Muscle layer of colon (tissue), 2 donors: ENCODE measurements around the gene MRO.

Experiments
- H3K27ac ChIP-seq: one replicate; pipeline ENCODE4 v1.7.0; 2013; ENCODE audit warnings: low read depth, mild to moderate bottlenecking, low read length, moderate library complexity
- H3K27me3 ChIP-seq, 2 donors: one replicate each; pipeline ENCODE4 v1.7.0; 2013; ENCODE audit warnings: low read length in 2 of 2, mild to moderate bottlenecking in 2 of 2; ENCODE audit not compliant: insufficient read depth in 2 of 2, control insufficient read depth in 1 of 2
- H3K36me3 ChIP-seq: one replicate; pipeline ENCODE4 v1.7.0; 2013; ENCODE audit warnings: mild to moderate bottlenecking, low read length; ENCODE audit not compliant: insufficient read depth
- H3K4me1 ChIP-seq: one replicate; pipeline ENCODE4 v1.7.0; 2013; ENCODE audit warnings: mild to moderate bottlenecking, low read length; ENCODE audit not compliant: insufficient read depth
- H3K4me3 ChIP-seq, 2 donors: one replicate each; pipeline ENCODE4 v1.7.0; 2013; ENCODE audit warnings: low read length in 2 of 2, low read depth in 1 of 2, mild to moderate bottlenecking in 1 of 2, moderate library complexity in 1 of 2
- H3K9ac ChIP-seq: one replicate; pipeline ENCODE4 v1.7.0; 2013; ENCODE audit warnings: low read length
- H3K9me3 ChIP-seq: one replicate; pipeline ENCODE4 v1.7.0; 2013; ENCODE audit warnings: mild to moderate bottlenecking, low read length
- donor health status: abdominal sarcoma.
- donor health status: Adenocarcinoma of cecum.

MRO gene

GRCh38 chr18:50753311-50753710, 66.5 kb downstream of the MRO start:
- no peaks in the 10 kb centered on the region for H3K9me3 ChIP-seq
- no peaks in the 10 kb centered on the region for H3K36me3 ChIP-seq
- no peak overlapping the region for H3K27ac ChIP-seq

GRCh38 chr18:50751947-50752346, 67.9 kb downstream of the MRO start:
- H3K9me3 ChIP-seq, result no peaks in the 10 kb centered on the region
- no peak overlapping the region for H3K4me3 ChIP-seq
- H3K4me1 ChIP-seq, result no peaks in the 10 kb centered on the region
- H3K36me3 ChIP-seq, result no peaks in the 10 kb centered on the region
- H3K27me3 ChIP-seq, result no peaks in the 10 kb centered on the region
- H3K9ac ChIP-seq, result no peak overlapping the region
- no peak overlapping the region for H3K27ac ChIP-seq

More at GRCh38 chr18:50753311-50753710, 66.5 kb downstream of the MRO start:
- H3K4me1 ChIP-seq, result peaks cover 4% of the 10 kb centered on the region
- H3K9ac ChIP-seq, result no peak overlapping the region
- H3K4me3 ChIP-seq, result no peak overlapping the region
- no peaks in the 10 kb centered on the region for H3K27me3 ChIP-seq

- no peaks in the 10 kb centered on the region for H3K27me3 ChIP-seq
- H3K36me3 ChIP-seq, result no peaks in the 10 kb centered on the region
- no peaks in the 10 kb centered on the region for H3K9me3 ChIP-seq
- H3K9ac ChIP-seq, result no peak overlapping the region
- H3K4me3 ChIP-seq, result no peak overlapping the region
- no peak overlapping the region for H3K27ac ChIP-seq
- no peaks in the 10 kb centered on the region for H3K4me1 ChIP-seq
Observed at GRCh38 chr18:50751490-50751889, 68.3 kb downstream of the MRO start.

DNA sequence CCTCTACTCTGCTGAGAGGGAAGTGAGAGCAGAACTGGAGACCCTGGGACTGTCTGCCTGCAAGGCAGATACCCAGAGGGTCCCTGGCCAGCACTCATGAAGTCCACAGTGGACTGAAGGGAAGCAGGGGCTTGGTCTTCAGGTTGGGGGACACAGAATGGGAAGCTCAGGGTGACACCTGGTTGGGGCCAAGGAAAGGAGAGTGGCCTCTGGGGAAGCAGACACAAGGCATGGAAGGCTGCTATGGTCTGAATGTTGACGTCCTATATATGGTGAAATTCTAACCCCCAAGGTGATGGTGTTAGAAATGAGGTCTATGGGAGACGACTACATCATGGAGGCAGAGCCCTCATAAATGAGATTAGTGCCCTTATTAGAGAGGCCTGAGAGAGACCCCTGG, 69.3 kb downstream of the MRO start:
- no peaks in the 10 kb centered on the region for H3K9me3 ChIP-seq
- no peaks in the 10 kb centered on the region for H3K27me3 ChIP-seq

DNA sequence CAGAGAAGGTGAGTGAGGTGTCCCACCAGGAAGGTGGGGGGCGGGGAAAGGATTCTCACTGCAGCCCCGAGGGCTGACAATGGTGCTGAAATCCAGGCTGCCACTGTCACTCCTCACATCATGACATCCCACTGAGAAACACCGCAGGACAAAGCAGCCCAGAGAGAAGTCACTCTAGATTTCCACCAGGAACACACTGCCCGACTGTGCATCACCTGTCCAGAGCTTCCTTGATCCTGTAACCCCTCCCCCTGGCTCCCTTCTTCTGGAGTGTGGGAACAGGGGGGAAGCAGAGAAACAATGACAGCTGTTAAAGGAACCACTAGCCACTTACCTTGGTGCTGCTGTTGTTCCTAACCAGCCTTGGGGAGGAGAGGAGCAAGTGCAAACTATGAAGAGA, 69.9 kb downstream of the MRO start:
- Histone ChIP-seq H3K4me3 (no peak overlapping the region), H3K36me3 (no peaks in the 10 kb centered on the region), H3K4me1 (no peaks in the 10 kb centered on the region), H3K9ac (no peak overlapping the region), H3K9me3 (no peaks in the 10 kb centered on the region), H3K27ac (no peak overlapping the region), H3K27me3 (no peaks in the 10 kb centered on the region)

More for the DNA sequence above, 69.3 kb downstream of the MRO start:
- Histone ChIP-seq H3K27ac (no peak overlapping the region), H3K4me3 (no peak overlapping the region), H3K9ac (no peak overlapping the region), H3K36me3 (no peaks in the 10 kb centered on the region), H3K4me1 (no peaks in the 10 kb centered on the region)

DNA sequence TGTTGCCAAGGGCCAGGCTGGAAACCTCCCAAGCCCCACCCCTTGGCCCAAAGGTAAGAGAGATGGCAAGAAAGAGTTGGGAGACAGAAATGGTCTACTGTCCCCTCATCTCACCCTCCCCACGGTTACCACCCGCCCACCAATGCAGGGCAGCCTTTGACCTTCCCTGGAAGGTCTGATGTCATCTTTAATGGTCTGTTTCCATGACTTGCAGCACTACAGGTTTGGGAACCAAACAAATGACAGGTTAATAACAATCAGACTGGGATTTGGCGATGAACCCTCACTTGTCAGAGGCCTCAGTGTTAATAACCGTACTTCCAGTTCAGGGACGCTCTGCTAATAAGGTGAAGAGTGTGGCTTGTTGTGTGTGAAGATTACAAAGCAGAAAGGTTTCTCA, 70.4 kb downstream of the MRO start:
- Histone ChIP-seq H3K27me3 (no peaks in the 10 kb centered on the region), H3K36me3 (no peaks in the 10 kb centered on the region), H3K4me1 (no peaks in the 10 kb centered on the region), H3K9me3 (no peaks in the 10 kb centered on the region), H3K4me3 (no peak overlapping the region), H3K9ac (no peak overlapping the region), H3K27ac (no peak overlapping the region)

DNA sequence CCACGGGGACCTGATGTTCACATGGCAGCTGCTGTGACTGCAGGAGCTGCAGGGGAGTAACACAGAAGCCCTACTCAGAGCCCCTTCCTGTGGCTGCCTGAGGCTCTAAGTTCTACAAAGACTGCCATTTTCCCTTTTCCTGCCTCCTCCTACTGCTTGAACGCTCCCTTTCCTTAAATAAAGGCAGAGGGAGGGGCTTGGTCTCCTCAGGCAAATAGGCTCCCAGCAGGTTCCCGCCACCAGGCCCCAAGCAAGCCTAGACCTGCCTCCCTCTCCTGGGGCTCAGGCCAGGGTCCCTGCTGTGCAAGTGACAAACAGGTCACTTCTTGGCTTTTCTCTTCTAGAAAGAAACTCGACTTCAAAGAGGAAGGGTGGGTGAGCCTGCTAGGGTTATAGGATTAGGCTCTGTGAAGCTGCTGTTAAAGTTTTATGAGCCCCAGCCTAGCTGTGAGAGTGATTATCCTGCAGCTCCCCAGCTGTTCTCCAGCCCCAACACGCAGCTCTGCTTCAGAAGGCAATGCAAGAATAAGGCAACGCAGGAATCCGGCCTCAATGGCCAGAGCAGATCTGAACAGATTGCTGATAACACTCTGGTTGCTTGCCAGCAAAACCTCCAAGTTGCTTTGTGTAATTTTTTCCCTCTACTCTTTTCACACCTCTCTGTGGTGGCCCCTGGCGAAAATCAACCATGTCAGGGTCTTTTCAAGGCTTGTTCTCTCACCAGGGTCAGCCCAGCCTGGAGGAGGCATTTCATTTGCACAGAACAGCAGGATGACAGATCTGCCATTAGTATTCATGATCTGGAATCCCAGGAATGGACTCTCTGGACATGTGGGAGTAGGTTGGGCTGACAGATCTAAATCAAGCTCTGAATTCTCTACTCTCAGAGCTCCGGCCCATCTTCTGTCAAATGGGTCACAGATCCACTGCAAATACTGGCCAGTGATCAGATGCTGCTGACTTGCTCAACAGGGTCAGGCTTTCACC, 71.3 kb downstream of the MRO start:
- H3K9ac ChIP-seq, result no peak overlapping the region
- no peak overlapping the region for H3K27ac ChIP-seq

GRCh38 chr18:50747849-50748242, 72.0 kb downstream of the MRO start:
- H3K9me3 ChIP-seq, result no peaks in the 10 kb centered on the region
- no peak overlapping the region for H3K4me3 ChIP-seq
- no peaks in the 10 kb centered on the region for H3K4me1 ChIP-seq
- H3K9ac ChIP-seq, result no peak overlapping the region
- H3K27me3 ChIP-seq, result no peaks in the 10 kb centered on the region
- no peak overlapping the region for H3K27ac ChIP-seq
- no peaks in the 10 kb centered on the region for H3K36me3 ChIP-seq

More for the DNA sequence above, 71.3 kb downstream of the MRO start:
- no peaks in the 10 kb centered on the region for H3K27me3 ChIP-seq
- no peaks in the 10 kb centered on the region for H3K9me3 ChIP-seq
- no peaks in the 10 kb centered on the region for H3K36me3 ChIP-seq
- H3K4me3 ChIP-seq, result no peak overlapping the region
- no peaks in the 10 kb centered on the region for H3K4me1 ChIP-seq

DNA sequence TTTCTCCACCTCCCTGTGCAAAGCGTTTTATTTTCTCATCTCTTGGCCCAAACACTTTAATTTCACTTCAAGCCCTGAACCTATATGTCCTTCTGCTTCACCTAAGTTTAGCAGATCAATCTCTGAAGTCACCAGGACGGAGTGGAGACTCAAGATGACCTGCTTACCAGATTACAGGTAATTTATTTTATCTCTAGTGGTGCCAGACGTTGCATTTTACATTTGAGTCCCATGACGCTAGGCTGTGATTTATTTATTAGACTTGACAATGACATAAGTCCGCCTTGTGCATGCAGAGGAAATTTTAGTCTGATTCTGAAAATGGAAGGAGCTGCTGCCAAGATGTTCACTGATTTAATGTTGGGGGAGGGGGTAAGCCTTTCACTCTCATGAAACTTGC, 73.9 kb downstream of the MRO start:
- Histone ChIP-seq H3K27me3 (no peaks in the 10 kb centered on the region), H3K9me3 (no peaks in the 10 kb centered on the region), H3K36me3 (no peaks in the 10 kb centered on the region), H3K27ac (no peak overlapping the region), H3K9ac (no peak overlapping the region), H3K4me1 (no peaks in the 10 kb centered on the region), H3K4me3 (no peak overlapping the region)
